Colonic mucosa (tissue), 4 donors: Measurements from ENCODE around the gene SPINT2. TPM values are rescaled to one million over a fixed set of nuclear protein-coding genes. Genes with fewer than 3 reads are reported as not detected.

Experiments
- DNase-seq: peaks from one replicate; pipeline ENCODE4 v3.0.0-alpha.2; 2020
- H3K27ac ChIP-seq: fragments of 200-600 bp; one replicate; pipeline ENCODE4 v1.8.0; 2021
- H3K27me3 ChIP-seq: fragments of 200-600 bp; one replicate; pipeline ENCODE4 v1.8.0; 2021
- H3K36me3 ChIP-seq: fragments of 200-600 bp; one replicate; pipeline ENCODE4 v1.8.0; 2021
- H3K4me1 ChIP-seq: fragments of 200-600 bp; one replicate; pipeline ENCODE4 v1.8.0; 2021; ENCODE audit warnings: mild to moderate bottlenecking
- H3K4me3 ChIP-seq: fragments of 200-600 bp; one replicate; pipeline ENCODE4 v1.8.0; 2021
- H3K9ac ChIP-seq, 2 donors: one replicate each; pipeline ENCODE4 v1.7.0; 2013; ENCODE audit warnings: control low read depth in 2 of 2, low read depth in 2 of 2, low read length in 2 of 2
- H3K9me3 ChIP-seq: fragments of 200-600 bp; one replicate; pipeline ENCODE4 v1.8.0; 2021
- CTCF ChIP-seq: fragments of 200-600 bp; IDR thresholded peaks from one replicate; pipeline ENCODE4 v1.8.0; 2022; ENCODE audit warnings: antibody characterized with exemption, mild to moderate bottlenecking
- intact Hi-C: fragments of 100-400 bp; cut with DNase I; formaldehyde crosslinking; loops from one replicate; pipeline ENCODE4 v1.14.1; 2022
- total RNA-seq, 2 donors: library from RNA; stranded (reverse); fragmentation: NEBNext Ultra II Directional in 1 of 2; extraction: Animal tissue kit (Norgen Biotek cat#: 25700) in 1 of 2; gene quantifications; one replicate each; pipeline ENCODE4 v1.2.1, GENCODE V29; 2021
- donor health status: healthy.
- donor health status: DM: no; HTN: no; CAD: no.
- donor health status: DM: no; HTN: no; CAD: no.

Gene SPINT2
- total RNA-seq, 2 donors from 2014 or later: 790 to 935 TPM

GRCh38 chr19:38245826-38246498 is 18.4 kb upstream of the SPINT2 start:
- Histone ChIP-seq H3K9ac (no peak overlapping the region), H3K27ac (no peak overlapping the region), H3K4me3 (no peak overlapping the region), H3K4me1 (peaks cover 7% of the 10 kb centered on the region), H3K9me3 (no peaks in the 10 kb centered on the region), H3K36me3 (no peaks in the 10 kb centered on the region), H3K27me3 (no peaks in the 10 kb centered on the region)
- TF ChIP-seq CTCF: no peak
- intact Hi-C loops: loop anchor here (2.0 kb wide), 1 partner anchor 89 kb away; the partner anchor contains the start of gene CATSPERG
- no peak for DNase-seq

DNA sequence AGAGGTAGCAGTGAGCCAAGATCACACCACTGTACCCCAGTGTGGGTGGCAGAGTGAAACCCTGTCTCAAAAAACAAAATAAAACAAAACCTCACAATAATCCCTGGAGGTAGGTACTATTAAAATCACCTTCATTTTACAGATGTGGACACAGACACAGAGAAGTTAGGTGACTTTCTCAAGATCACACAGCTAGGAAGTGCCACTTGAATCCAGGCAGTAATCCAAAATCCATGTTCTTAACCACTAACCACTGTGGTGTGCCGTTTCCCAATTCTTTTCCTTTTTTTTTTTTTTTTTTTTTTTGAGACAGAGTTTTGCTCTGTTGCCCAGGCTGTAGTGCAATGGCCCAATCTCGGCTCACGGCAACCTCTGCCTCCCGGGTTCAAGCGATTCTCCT is 17.2 kb upstream of the SPINT2 start:
- no peaks in the 10 kb centered on the region for H3K9me3 ChIP-seq
- no peaks in the 10 kb centered on the region for H3K27me3 ChIP-seq
- no peaks in the 10 kb centered on the region for H3K36me3 ChIP-seq
- intact Hi-C loops: no loop called here
- no peak overlapping the region for H3K4me3 ChIP-seq
- H3K27ac ChIP-seq: no peak overlapping the region
- no peak overlapping the region for H3K9ac ChIP-seq
- TF ChIP-seq CTCF: no peak
- H3K4me1 ChIP-seq: peaks cover 7% of the 10 kb centered on the region
- no peak for DNase-seq

GRCh38 chr19:38247734-38248268 is 16.6 kb upstream of the SPINT2 start:
- Histone ChIP-seq H3K27ac (no peak overlapping the region), H3K9me3 (no peaks in the 10 kb centered on the region), H3K4me1 (peaks cover 7% of the 10 kb centered on the region), H3K27me3 (no peaks in the 10 kb centered on the region), H3K36me3 (no peaks in the 10 kb centered on the region), H3K9ac (peak overlapping the region in 1 of 2 donors; percentile 30), H3K4me3 (no peak overlapping the region)
- TF ChIP-seq CTCF: no peak
- DNase-seq: no peak
- intact Hi-C loops: no loop called here

DNA sequence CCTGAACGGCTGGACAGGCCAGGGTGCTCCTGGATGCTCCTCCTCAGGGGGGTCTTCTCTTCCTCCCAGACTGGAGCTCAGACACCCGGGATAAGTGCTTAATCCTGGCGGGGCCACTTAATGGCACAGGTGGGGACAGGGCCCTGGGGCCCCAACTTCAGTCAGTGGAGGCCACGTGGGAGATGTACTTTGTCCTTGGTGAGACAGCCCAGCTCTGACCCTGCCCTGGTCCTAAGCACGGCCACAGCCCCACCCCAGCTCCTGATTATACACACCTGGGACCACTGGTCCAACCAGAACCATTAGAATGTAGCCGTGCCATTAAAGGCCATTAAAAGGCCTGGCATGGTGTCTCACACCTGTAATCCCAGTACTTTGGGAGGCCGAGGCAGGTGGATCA is 16.0 kb upstream of the SPINT2 start:
- H3K36me3 ChIP-seq: no peaks in the 10 kb centered on the region
- H3K27ac ChIP-seq: no peak overlapping the region
- no peak for DNase-seq
- no peak overlapping the region for H3K4me3 ChIP-seq
- TF ChIP-seq CTCF: no peak
- no peaks in the 10 kb centered on the region for H3K9me3 ChIP-seq
- intact Hi-C loops: no loop called here
- H3K9ac ChIP-seq: peak overlapping the region in 1 of 2 donors; percentile 30
- H3K27me3 ChIP-seq: no peaks in the 10 kb centered on the region
- H3K4me1 ChIP-seq: peaks cover 7% of the 10 kb centered on the region

DNA sequence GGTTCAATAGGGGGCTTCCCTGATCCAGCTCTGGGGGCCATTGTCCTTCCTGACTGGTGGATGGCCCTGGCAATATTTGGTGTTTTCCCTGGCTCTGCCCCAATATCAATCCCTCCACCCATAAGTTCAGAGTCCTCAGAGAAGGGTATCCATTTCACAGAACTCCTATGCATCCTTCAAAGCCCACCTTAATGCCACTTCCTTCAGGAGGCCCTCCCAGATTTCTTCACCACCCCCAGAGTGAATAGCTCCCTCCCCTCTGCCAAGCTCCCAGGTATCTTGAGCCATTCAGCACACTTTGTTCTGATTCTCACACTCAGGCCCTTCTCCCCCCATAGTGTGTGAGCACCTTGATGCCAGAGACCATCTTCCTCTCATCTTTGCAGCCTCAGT is 13.9 kb upstream of the SPINT2 start:
- Histone ChIP-seq H3K36me3 (no peaks in the 10 kb centered on the region), H3K9ac (peak overlapping the region in 1 of 2 donors; percentile 19), H3K4me1 (no peaks in the 10 kb centered on the region), H3K27ac (peak overlapping the region; percentile 68), H3K4me3 (no peak overlapping the region), H3K9me3 (no peaks in the 10 kb centered on the region), H3K27me3 (no peaks in the 10 kb centered on the region)
- no peak for TF ChIP-seq CTCF
- intact Hi-C loops: no loop called here
- DNase-seq: no peak
